Suprapubic skin (tissue), 3 donors: ENCODE data around the gene TRIM15.

Experiments
- CTCF ChIP-seq, 2 donors: fragments of 200-600 bp in 1 of 2; fragments of 450-650 bp in 1 of 2; sonication (generic) in 1 of 2; IDR thresholded peaks; one replicate each; pipeline ENCODE4 v1.5.1; 2016 to 2019; ENCODE audit warnings: antibody characterized with exemption in 2 of 2, mild to moderate bottlenecking in 1 of 2, moderate library complexity in 1 of 2
- EP300 ChIP-seq: sonication (generic); formaldehyde crosslinking; IDR thresholded peaks from one replicate; pipeline ENCODE4 v1.6.1; 2017; ENCODE audit warnings: antibody characterized with exemption

GRCh38 chr6:30113841-30114240, 49.5 kb upstream of the TRIM15 start:
- TF ChIP-seq CTCF (IDR thresholded peaks at IDR 0.05): no peak
- TF ChIP-seq EP300: no peak
